GM12878 (cell line): Measurements from ENCODE around the gene NDUFA13. TPM values are rescaled to one million over a fixed set of nuclear protein-coding genes. Genes with fewer than 3 reads are reported as not detected.

Experiments used
- ATAC-seq: fragments of 200-7000 bp; cut with Tn5 transposase; 3 replicates; pipeline ENCODE4 v1.9.1; 2020; ENCODE audit warnings: mild to moderate bottlenecking, moderate library complexity
- BruUV-seq: library from RNA; stranded (reverse); fragments of 400-500 nt; replicated peaks from 2 replicates; lab custom pipeline; 2021; lab: Mats Ljungman, UMichigan
- CTCF ChIA-PET: fragments of 300-600 bp; sonication (Branson Sonifier 250); formaldehyde crosslinking; extraction: SDS; loops from one replicate; lab custom pipeline; 2021; ENCODE audit warnings: inconsistent platforms; lab: Yijun Ruan, JAX
- POLR2A ChIA-PET: fragments of 350-600 bp; formaldehyde crosslinking; extraction: SDS; loops from one replicate; lab custom pipeline; 2021; ENCODE audit warnings: inconsistent platforms; lab: Charles Lee
- RAD21 ChIA-PET: fragments of 300-600 bp; sonication (Branson Sonifier 250); formaldehyde crosslinking; loops from one replicate; lab custom pipeline; 2023; ENCODE audit warnings: antibody characterized with exemption; ENCODE audit not compliant: unreplicated experiment; lab: Charles Lee
- SMC1A ChIA-PET: fragments of 300-600 bp; sonication (Branson Sonifier 250); formaldehyde crosslinking; loops from one replicate; lab custom pipeline; 2023; ENCODE audit not compliant: unreplicated experiment, uncharacterized antibody; lab: Charles Lee
- DNase-seq: peaks from one replicate; pipeline ENCODE4 v3.0.0-alpha.2; 2011; ENCODE audit warnings: low read depth, low spot score
- FAIRE-seq: peaks from 3 replicates; lab custom pipeline; 2011; peaks lifted over from hg19 to GRCh38; lab: Jason Lieb, UNC
- H2AFZ ChIP-seq: 2 replicates; pipeline ENCODE4 v1.6.0; 2011; ENCODE audit warnings: low read depth, low read length, control low read depth; ENCODE audit not compliant: control insufficient read depth
- H3K27ac ChIP-seq: 2 replicates; pipeline ENCODE4 v1.5.1; 2011; ENCODE audit warnings: control low read depth; ENCODE audit not compliant: control insufficient read depth, insufficient read depth
- H3K27me3 ChIP-seq, 2 experiments: replicated peaks in 1 of 2; 2 replicates each; pipeline versions ENCODE4 v1.6.0 to v1.6.1; 2011; ENCODE audit warnings: low read length in 1 of 2; ENCODE audit not compliant: control insufficient read depth in 2 of 2, insufficient read depth in 2 of 2
- H3K36me3 ChIP-seq, 2 experiments: 2 replicates each; pipeline ENCODE4 v1.5.1; 2011; ENCODE audit warnings: low read length in 1 of 2; ENCODE audit not compliant: control insufficient read depth in 2 of 2, insufficient read depth in 2 of 2
- H3K4me1 ChIP-seq: 2 replicates; pipeline ENCODE4 v1.6.1; 2011; ENCODE audit warnings: mild to moderate bottlenecking, low read length, moderate library complexity, mixed read lengths; ENCODE audit not compliant: control insufficient read depth, insufficient read depth
- H3K4me2 ChIP-seq: 2 replicates; pipeline ENCODE4 v1.6.0; 2011; ENCODE audit warnings: control low read depth; ENCODE audit not compliant: control insufficient read depth, insufficient read depth
- H3K4me3 ChIP-seq: fragments of 200-600 bp; sonication (generic); 2 replicates; pipeline ENCODE4 v1.5.1; 2016
- H3K79me2 ChIP-seq: 2 replicates; pipeline ENCODE4 v1.6.0; 2011; ENCODE audit warnings: low read length; ENCODE audit not compliant: control insufficient read depth, insufficient read depth
- H3K9ac ChIP-seq: 2 replicates; pipeline ENCODE4 v1.8.0; 2011; ENCODE audit warnings: low read length, control low read depth, mixed read lengths; ENCODE audit not compliant: control insufficient read depth, insufficient read depth
- H3K9me3 ChIP-seq: replicated peaks from 3 replicates; pipeline ENCODE4 v1.5.1; 2011; ENCODE audit warnings: mild to moderate bottlenecking, low read length; ENCODE audit not compliant: control insufficient read depth, insufficient read depth
- H4K20me1 ChIP-seq: 2 replicates; pipeline ENCODE4 v1.6.0; 2011; ENCODE audit not compliant: control insufficient read depth, insufficient read depth
- BCL11A ChIP-seq: IDR thresholded peaks from 2 replicates; pipeline ENCODE4 v1.6.1; 2011; ENCODE audit warnings: low read depth, low read length
- BHLHE40 ChIP-seq, 2 experiments: fragments of 450-650 bp in 1 of 2; IDR thresholded peaks; 2 replicates each; pipeline ENCODE4 v1.6.1; 2011 to 2017; ENCODE audit warnings: low read depth in 2 of 2, borderline replicate concordance in 1 of 2, improper control_type of control experiment in 1 of 2, low read length in 1 of 2, mild to moderate bottlenecking in 1 of 2
- HDGF ChIP-seq: fragments of 450-650 bp; IDR thresholded peaks from 2 replicates; pipeline ENCODE4 v1.6.1; 2016; ENCODE audit warnings: antibody characterized with exemption
- WGBS: methylation state at CpG from one replicate; pipeline ENCODE4 v1.1.6; 2016; ENCODE audit warnings: low lambda C conversion rate; ENCODE audit not compliant: insufficient replicate concordance, insufficient coverage; ENCODE audit errors: missing lambda C conversion rate; 5-methylcytosine and 5-hydroxymethylcytosine counted together
- in situ Hi-C: fragments of 300-500 bp; cut with MboI; formaldehyde crosslinking; loops from 9 replicates; pipeline ENCODE4 v1.14.3; 2018; ENCODE audit warnings: mixed read lengths
- intact Hi-C: fragments of 100-400 bp; cut with micrococcal nuclease; formaldehyde crosslinking; loops from one replicate; pipeline ENCODE4 v1.14.2; 2022; ENCODE audit not compliant: unreplicated experiment
- polyA plus RNA-seq, 11 experiments: library from polyadenylated mRNA; depleted of rRNA in 4 of 11; unstranded in 6 of 11; stranded (reverse) in 5 of 11; fragments of >200 nt; fragmentation: Nextera tagmentation in 4 of 11; fragmentation: Illumina TruSeq in 1 of 11; extraction: Ambion mirVana in 4 of 11; extraction: Trizol in 1 of 11; gene quantifications; 1 replicate in 1 of 11; 2 replicates in 10 of 11; pipeline versions ENCODE4 v1.2.1 to v1.2.3, GENCODE V29; 2011 to 2016; ENCODE audit warnings: inconsistent platforms in 2 of 11, missing spikeins in 2 of 11, low read depth in 1 of 11
- total RNA-seq, 4 experiments: library from RNA; depleted of rRNA in 3 of 4; stranded (reverse); fragments of >200 nt in 3 of 4; fragmentation: Illumina TruSeq in 1 of 4; extraction: Trizol in 1 of 4; gene quantifications; 2 replicates each; pipeline versions ENCODE4 v1.2.1 to v1.2.3, GENCODE V29; 2013 to 2021
- TF ChIP-seq, protein P1 (sequence below): IDR thresholded peaks from 2 replicates; pipeline ENCODE4 v1.6.1; 2012; ENCODE audit warnings: low read depth, low read length, improper control_type of control experiment
- TF ChIP-seq, protein P2 (sequence below): fragments of 450-650 bp; IDR thresholded peaks from 2 replicates; pipeline ENCODE4 v1.6.1; 2016; ENCODE audit warnings: mild to moderate bottlenecking, moderate library complexity, borderline replicate concordance

NDUFA13 gene
- total and polyA plus RNA-seq, 10 of the 15 experiments (the other 5 are each of a cell fraction or from before 2014, with no cell fraction given) = 224 to 586 (median 456) TPM

DNA sequence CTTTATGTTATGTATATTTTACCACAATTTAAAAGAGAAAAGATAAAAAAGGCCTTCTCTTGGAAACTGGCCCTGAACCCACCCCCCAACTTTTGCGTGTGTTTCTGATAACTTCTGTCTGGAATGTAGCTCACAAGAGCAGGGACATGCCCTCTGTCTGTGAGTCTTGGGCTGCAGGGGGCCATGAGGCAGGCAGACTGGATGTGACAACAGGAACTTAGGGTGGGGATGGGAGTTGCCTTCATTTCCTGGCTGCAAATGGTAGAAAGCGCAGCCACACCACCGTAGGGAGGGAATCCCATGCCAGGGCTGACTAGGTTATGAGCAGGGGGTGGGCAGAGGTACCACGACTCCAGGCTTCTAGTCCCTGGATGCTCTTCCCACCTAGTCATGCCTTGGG lies 43.9 kb downstream of the NDUFA13 start:
- ChIA-PET SMC1A (no interaction called here), CTCF (interaction anchor here (0.8 to 1.8 kb wide), 3 partner anchors 21 to 84 kb away, joined by 3 to 6 read pairs (median 6); partner anchors contain the start of gene GMIP)

More for the DNA sequence above, 43.9 kb downstream of the NDUFA13 start:
- no peak for ATAC-seq
- Histone ChIP-seq H2AFZ (no peak overlapping the region), H3K4me2 (no peak overlapping the region), H3K36me3 (peaks cover 0 to 1% of the 10 kb centered on the region in 2 experiments; a peak in 3 of 4 replicates), H3K79me2 (no peaks in the 10 kb centered on the region), H3K9me3 (no peaks in the 10 kb centered on the region), H3K27ac (no peak overlapping the region), H3K4me3 (no peak overlapping the region), H3K9ac (no peak overlapping the region), H3K4me1 (no peaks in the 10 kb centered on the region), H4K20me1 (no peaks in the 10 kb centered on the region), H3K27me3 (no peaks in the 10 kb centered on the region)
- no peak for FAIRE-seq
- in situ Hi-C loops (no loop called here), intact Hi-C loops (loop anchor here (5.0 kb wide), 1 partner anchor 82 kb away; the partner anchor contains the start of gene GMIP)
- TF ChIP-seq HDGF (no peak), BCL11A (no peak), BHLHE40 (IDR thresholded peaks at IDR 0.05; ENCODE audit: borderline replicate concordance in 1 of 2, low read depth in 2 of 2, low read length in 1 of 2) (no peak)
- TF ChIP-seq, protein P1, sequence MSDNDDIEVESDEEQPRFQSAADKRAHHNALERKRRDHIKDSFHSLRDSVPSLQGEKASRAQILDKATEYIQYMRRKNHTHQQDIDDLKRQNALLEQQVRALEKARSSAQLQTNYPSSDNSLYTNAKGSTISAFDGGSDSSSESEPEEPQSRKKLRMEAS = no peak
- TF ChIP-seq, protein P2, sequence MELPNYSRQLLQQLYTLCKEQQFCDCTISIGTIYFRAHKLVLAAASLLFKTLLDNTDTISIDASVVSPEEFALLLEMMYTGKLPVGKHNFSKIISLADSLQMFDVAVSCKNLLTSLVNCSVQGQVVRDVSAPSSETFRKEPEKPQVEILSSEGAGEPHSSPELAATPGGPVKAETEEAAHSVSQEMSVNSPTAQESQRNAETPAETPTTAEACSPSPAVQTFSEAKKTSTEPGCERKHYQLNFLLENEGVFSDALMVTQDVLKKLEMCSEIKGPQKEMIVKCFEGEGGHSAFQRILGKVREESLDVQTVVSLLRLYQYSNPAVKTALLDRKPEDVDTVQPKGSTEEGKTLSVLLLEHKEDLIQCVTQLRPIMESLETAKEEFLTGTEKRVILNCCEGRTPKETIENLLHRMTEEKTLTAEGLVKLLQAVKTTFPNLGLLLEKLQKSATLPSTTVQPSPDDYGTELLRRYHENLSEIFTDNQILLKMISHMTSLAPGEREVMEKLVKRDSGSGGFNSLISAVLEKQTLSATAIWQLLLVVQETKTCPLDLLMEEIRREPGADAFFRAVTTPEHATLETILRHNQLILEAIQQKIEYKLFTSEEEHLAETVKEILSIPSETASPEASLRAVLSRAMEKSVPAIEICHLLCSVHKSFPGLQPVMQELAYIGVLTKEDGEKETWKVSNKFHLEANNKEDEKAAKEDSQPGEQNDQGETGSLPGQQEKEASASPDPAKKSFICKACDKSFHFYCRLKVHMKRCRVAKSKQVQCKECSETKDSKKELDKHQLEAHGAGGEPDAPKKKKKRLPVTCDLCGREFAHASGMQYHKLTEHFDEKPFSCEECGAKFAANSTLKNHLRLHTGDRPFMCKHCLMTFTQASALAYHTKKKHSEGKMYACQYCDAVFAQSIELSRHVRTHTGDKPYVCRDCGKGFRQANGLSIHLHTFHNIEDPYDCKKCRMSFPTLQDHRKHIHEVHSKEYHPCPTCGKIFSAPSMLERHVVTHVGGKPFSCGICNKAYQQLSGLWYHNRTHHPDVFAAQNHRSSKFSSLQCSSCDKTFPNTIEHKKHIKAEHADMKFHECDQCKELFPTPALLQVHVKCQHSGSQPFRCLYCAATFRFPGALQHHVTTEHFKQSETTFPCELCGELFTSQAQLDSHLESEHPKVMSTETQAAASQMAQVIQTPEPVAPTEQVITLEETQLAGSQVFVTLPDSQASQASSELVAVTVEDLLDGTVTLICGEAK = no peak
- WGBS = 67% methylated on average over 4 of the region's 4 CpGs
- ChIA-PET RAD21 (no interaction called here), POLR2A (interaction anchor here (0.9 kb wide), 1 partner anchor 69 kb away, joined by 6 read pairs; no protein-coding TSS in a partner anchor)
- no TSS peak for BruUV-seq
- DNase-seq = no peak
